HG02938 (cell line): ENCODE results near the gene TDRD3.
A peak's percentile ranks its signal among the peaks of the same experiment; 100 is the strongest.
"Not testable (repeated sequence)": the region's sequence is repeated elsewhere in the genome, so short reads cannot be mapped to it uniquely, and the experiment has no call there.

Experiments
- ATAC-seq: cut with Tn5 transposase; IDR thresholded peaks from one replicate; pipeline ENCODE4 v1.9.1; 2021; ENCODE audit warnings: mild to moderate bottlenecking, moderate library complexity; ENCODE audit not compliant: unreplicated experiment

The TDRD3 gene

GRCh38 chr13:60398379-60398891 is 1.4 kb downstream of the TDRD3 start:
- ATAC-seq = no peak

- no peak for ATAC-seq
Measured at GRCh38 chr13:60398907-60399589, 2.0 kb downstream of the TDRD3 start.

GRCh38 chr13:60402022-60402421 is 5.0 kb downstream of the TDRD3 start:
- no peak for ATAC-seq

- ATAC-seq = no peak
Measured at GRCh38 chr13:60407095-60407494, 10.1 kb downstream of the TDRD3 start.

- not testable (repeated sequence) for ATAC-seq
Measured at GRCh38 chr13:60407852-60408251, 10.8 kb downstream of the TDRD3 start.

- not testable (repeated sequence) for ATAC-seq
Measured at GRCh38 chr13:60409574-60410292, 12.7 kb downstream of the TDRD3 start.

GRCh38 chr13:60410299-60410698 is 13.3 kb downstream of the TDRD3 start:
- ATAC-seq = no peak

- no peak for ATAC-seq
Measured at GRCh38 chr13:60411464-60411863, 14.4 kb downstream of the TDRD3 start.

- no peak for ATAC-seq
Measured at GRCh38 chr13:60411983-60412382, 15.0 kb downstream of the TDRD3 start.

- no peak for ATAC-seq
Measured at GRCh38 chr13:60412909-60413616, 16.0 kb downstream of the TDRD3 start.

- ATAC-seq = no peak
Measured at GRCh38 chr13:60414177-60414576, 17.2 kb downstream of the TDRD3 start.

- peak; percentile 73 for ATAC-seq
Measured at GRCh38 chr13:60417734-60418133, 20.7 kb downstream of the TDRD3 start.

- no peak for ATAC-seq
Measured at GRCh38 chr13:60418954-60419353, 21.9 kb downstream of the TDRD3 start.

GRCh38 chr13:60425332-60425731 is 28.3 kb downstream of the TDRD3 start:
- ATAC-seq = no peak

GRCh38 chr13:60426075-60426474 is 29.1 kb downstream of the TDRD3 start:
- no peak for ATAC-seq

GRCh38 chr13:60427285-60427684 is 30.3 kb downstream of the TDRD3 start:
- ATAC-seq = no peak

GRCh38 chr13:60431108-60431700 is 34.2 kb downstream of the TDRD3 start:
- peak; percentile 85 for ATAC-seq

- no peak for ATAC-seq
Measured at GRCh38 chr13:60433505-60433904, 36.5 kb downstream of the TDRD3 start.

- peak; percentile 42 for ATAC-seq
Measured at GRCh38 chr13:60435762-60436374, 38.8 kb downstream of the TDRD3 start.

- ATAC-seq = no peak
Measured at GRCh38 chr13:60439201-60439600, 42.2 kb downstream of the TDRD3 start.

- ATAC-seq = no peak
Measured at GRCh38 chr13:60441761-60442160, 44.7 kb downstream of the TDRD3 start.
